Hepatocyte (in vitro differentiated cells): ENCODE measurements around the gene LRFN3. TPM values are rescaled to one million over a fixed set of nuclear protein-coding genes. Genes with fewer than 3 reads are reported as not detected.
A peak's percentile ranks its signal among the peaks of the same experiment; 100 is the strongest.

Experiments
- DNase-seq: peaks from one replicate; pipeline ENCODE4 v3.0.0-alpha.2; 2016; ENCODE audit warnings: low spot score
- H2AFZ ChIP-seq: fragments of 200-600 bp; sonication (generic); 2 replicates; pipeline ENCODE4 v1.6.0; 2016; ENCODE audit warnings: antibody characterized with exemption, mild to moderate bottlenecking
- H3K27ac ChIP-seq: fragments of 200-600 bp; sonication (generic); 2 replicates; pipeline ENCODE4 v1.5.1; 2016; ENCODE audit warnings: mild to moderate bottlenecking
- H3K27me3 ChIP-seq: fragments of 200-600 bp; sonication (generic); 2 replicates; pipeline ENCODE4 v1.6.1; 2016
- H3K36me3 ChIP-seq: fragments of 200-600 bp; sonication (generic); replicated peaks from 2 replicates; pipeline ENCODE4 v1.5.1; 2016; ENCODE audit warnings: low read depth; ENCODE audit not compliant: insufficient read depth
- H3K4me1 ChIP-seq: fragments of 200-600 bp; sonication (generic); 2 replicates; pipeline ENCODE4 v1.5.1; 2016; ENCODE audit warnings: mild to moderate bottlenecking, moderate library complexity; ENCODE audit not compliant: insufficient read depth
- H3K4me2 ChIP-seq: fragments of 200-600 bp; sonication (generic); 2 replicates; pipeline ENCODE4 v1.6.0; 2016
- H3K4me3 ChIP-seq: fragments of 200-600 bp; sonication (generic); 2 replicates; pipeline ENCODE4 v1.5.1; 2016; ENCODE audit warnings: mild to moderate bottlenecking
- H3K79me2 ChIP-seq: fragments of 200-600 bp; sonication (generic); 2 replicates; pipeline ENCODE4 v1.6.0; 2017; ENCODE audit warnings: mild to moderate bottlenecking
- H3K9me2 ChIP-seq: fragments of 200-600 bp; sonication (generic); replicated peaks from 2 replicates; pipeline ENCODE4 v1.6.0; 2017; ENCODE audit warnings: mild to moderate bottlenecking; ENCODE audit not compliant: insufficient read depth
- H3K9me3 ChIP-seq: fragments of 200-600 bp; sonication (generic); 2 replicates; pipeline ENCODE4 v1.5.1; 2016; ENCODE audit warnings: low read depth, mild to moderate bottlenecking
- H4K20me1 ChIP-seq: fragments of 200-600 bp; sonication (generic); 2 replicates; pipeline ENCODE4 v1.6.0; 2016; ENCODE audit warnings: mild to moderate bottlenecking; ENCODE audit not compliant: insufficient read depth, poor library complexity, severe bottlenecking
- CTCF ChIP-seq: fragments of 200-600 bp; sonication (generic); IDR thresholded peaks from 2 replicates; pipeline ENCODE4 v1.5.1; 2016; ENCODE audit warnings: antibody characterized with exemption, mild to moderate bottlenecking; ENCODE audit not compliant: poor library complexity
- EZH2 ChIP-seq: fragments of 200-600 bp; sonication (generic); IDR thresholded peaks from 2 replicates; pipeline ENCODE4 v1.6.1; 2016; ENCODE audit warnings: antibody characterized with exemption, mild to moderate bottlenecking, borderline replicate concordance
- EZH2phosphoT487 ChIP-seq: fragments of 200-600 bp; sonication (generic); IDR thresholded peaks from one replicate; pipeline ENCODE4 v1.6.1; 2018; ENCODE audit warnings: antibody characterized with exemption, mild to moderate bottlenecking, low read depth, moderate library complexity; ENCODE audit not compliant: unreplicated experiment, severe bottlenecking
- WGBS: methylation state at CpG from one replicate; pipeline ENCODE4 v1.1.6; 2016; ENCODE audit warnings: low lambda C conversion rate; ENCODE audit errors: missing lambda C conversion rate; 5-methylcytosine and 5-hydroxymethylcytosine counted together
- polyA plus RNA-seq: library from polyadenylated mRNA; unstranded; fragments of >200 nt; fragmentation: Nextera tagmentation; extraction: Ambion mirVana; gene quantifications from 2 replicates; pipeline ENCODE4 v1.2.1, GENCODE V29; 2016
- total RNA-seq: library from RNA; depleted of rRNA; stranded (reverse); fragments of >200 nt; gene quantifications from 2 replicates; pipeline ENCODE4 v1.2.3, GENCODE V29; 2014

LRFN3 gene
- total and polyA plus RNA-seq, 2 experiments from 2014 or later: 4.7 to 19.2 TPM

GRCh38 chr19:35932291-35932936 is 3.8 kb upstream of the LRFN3 start:
- Histone ChIP-seq H3K27ac (no peak overlapping the region), H3K4me2 (no peak overlapping the region), H3K4me1 (peaks cover 4% of the 10 kb centered on the region), H4K20me1 (no peaks in the 10 kb centered on the region), H3K9me2 (no peaks in the 10 kb centered on the region), H3K4me3 (no peak overlapping the region), H2AFZ (no peak overlapping the region), H3K36me3 (no peaks in the 10 kb centered on the region), H3K79me2 (peaks cover 22% of the 10 kb centered on the region), H3K27me3 (no peaks in the 10 kb centered on the region), H3K9me3 (no peaks in the 10 kb centered on the region)
- WGBS: 52% methylated on average over 7 of the region's 7 CpGs
- no peak for TF ChIP-seq CTCF
- no peak for TF ChIP-seq EZH2
- no peak for TF ChIP-seq EZH2phosphoT487
- DNase-seq: no peak

- H4K20me1 ChIP-seq: no peaks in the 10 kb centered on the region
- peak overlapping the region; percentile 91 for H3K4me3 ChIP-seq
- 30% methylated on average over 11 of the region's 11 CpGs for WGBS
- no peaks in the 10 kb centered on the region for H3K36me3 ChIP-seq
- peaks cover 22% of the 10 kb centered on the region for H3K79me2 ChIP-seq
- no peaks in the 10 kb centered on the region for H3K9me3 ChIP-seq
- H2AFZ ChIP-seq: peak overlapping the region; percentile 51
- H3K9me2 ChIP-seq: no peaks in the 10 kb centered on the region
- DNase-seq: no peak
- no peak for TF ChIP-seq CTCF
- no peak for TF ChIP-seq EZH2phosphoT487
- no peak for TF ChIP-seq EZH2
- H3K27me3 ChIP-seq: no peaks in the 10 kb centered on the region
- peak overlapping the region; percentile 37 for H3K27ac ChIP-seq
- peaks cover 4% of the 10 kb centered on the region for H3K4me1 ChIP-seq
- peak overlapping the region; percentile 100 for H3K4me2 ChIP-seq
Measured at GRCh38 chr19:35936738-35937268, 629 bp downstream of the LRFN3 start.

GRCh38 chr19:35937345-35938281 is 1.4 kb downstream of the LRFN3 start:
- H3K27ac ChIP-seq: no peak overlapping the region

More at GRCh38 chr19:35937345-35938281, 1.4 kb downstream of the LRFN3 start:
- Histone ChIP-seq H3K36me3 (no peaks in the 10 kb centered on the region), H3K9me3 (no peaks in the 10 kb centered on the region), H3K27me3 (no peaks in the 10 kb centered on the region), H3K79me2 (peaks cover 22% of the 10 kb centered on the region), H2AFZ (no peak overlapping the region), H3K9me2 (no peaks in the 10 kb centered on the region), H3K4me2 (peak overlapping the region; percentile 100), H4K20me1 (no peaks in the 10 kb centered on the region), H3K4me3 (no peak overlapping the region), H3K4me1 (peaks cover 4% of the 10 kb centered on the region)
- 56% methylated on average over 14 of the region's 14 CpGs for WGBS
- TF ChIP-seq EZH2phosphoT487 (no peak), EZH2 (no peak), CTCF (no peak)
- DNase-seq: no peak
